Colonic mucosa (tissue), 4 donors: ENCODE measurements around the gene USH2A. TPM values are rescaled to one million over a fixed set of nuclear protein-coding genes. Genes with fewer than 3 reads are reported as not detected.

Source experiments
- DNase-seq: peaks from one replicate; pipeline ENCODE4 v3.0.0-alpha.2; 2020
- H3K27ac ChIP-seq: fragments of 200-600 bp; one replicate; pipeline ENCODE4 v1.8.0; 2021
- H3K27me3 ChIP-seq: fragments of 200-600 bp; one replicate; pipeline ENCODE4 v1.8.0; 2021
- H3K36me3 ChIP-seq: fragments of 200-600 bp; one replicate; pipeline ENCODE4 v1.8.0; 2021
- H3K4me1 ChIP-seq: fragments of 200-600 bp; one replicate; pipeline ENCODE4 v1.8.0; 2021; ENCODE audit warnings: mild to moderate bottlenecking
- H3K4me3 ChIP-seq: fragments of 200-600 bp; one replicate; pipeline ENCODE4 v1.8.0; 2021
- H3K9ac ChIP-seq, 2 donors: one replicate each; pipeline ENCODE4 v1.7.0; 2013; ENCODE audit warnings: control low read depth in 2 of 2, low read depth in 2 of 2, low read length in 2 of 2
- H3K9me3 ChIP-seq: fragments of 200-600 bp; one replicate; pipeline ENCODE4 v1.8.0; 2021
- CTCF ChIP-seq: fragments of 200-600 bp; IDR thresholded peaks from one replicate; pipeline ENCODE4 v1.8.0; 2022; ENCODE audit warnings: antibody characterized with exemption, mild to moderate bottlenecking
- intact Hi-C: fragments of 100-400 bp; cut with DNase I; formaldehyde crosslinking; loops from one replicate; pipeline ENCODE4 v1.14.1; 2022
- total RNA-seq, 2 donors: library from RNA; stranded (reverse); fragmentation: NEBNext Ultra II Directional in 1 of 2; extraction: Animal tissue kit (Norgen Biotek cat#: 25700) in 1 of 2; gene quantifications; one replicate each; pipeline ENCODE4 v1.2.1, GENCODE V29; 2021
- donor health status: healthy.
- donor health status: DM: no; HTN: no; CAD: no.
- donor health status: DM: no; HTN: no; CAD: no.

Gene USH2A
- total RNA-seq, 2 donors from 2014 or later: 0.02 TPM; not detected in 1

DNA sequence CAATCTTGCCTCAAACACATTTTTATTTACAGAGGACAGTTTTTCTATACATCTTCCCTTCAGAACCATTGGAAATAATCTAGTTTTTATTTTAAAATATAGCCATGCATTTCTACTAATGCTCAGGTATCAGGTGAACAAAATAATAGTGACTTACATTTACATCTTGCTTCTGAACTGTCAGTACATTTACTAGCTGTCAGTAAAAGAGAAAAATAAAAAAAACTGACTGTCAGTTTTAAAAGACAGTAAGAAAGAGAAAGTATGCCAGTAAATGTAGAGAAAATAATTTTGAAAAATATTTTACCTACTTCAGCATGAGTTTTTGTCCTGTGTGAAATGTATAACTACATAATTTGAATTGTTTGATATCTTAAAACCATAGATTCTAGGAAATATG, 33.5 kb downstream of the USH2A start:
- H3K27me3 ChIP-seq: no peaks in the 10 kb centered on the region
- no peak for TF ChIP-seq CTCF
- H3K4me3 ChIP-seq: no peak overlapping the region
- intact Hi-C loops: no loop called here
- DNase-seq: no peak
- H3K27ac ChIP-seq: no peak overlapping the region
- H3K9me3 ChIP-seq: no peaks in the 10 kb centered on the region
- no peaks in the 10 kb centered on the region for H3K36me3 ChIP-seq
- H3K9ac ChIP-seq: no peak overlapping the region
- no peaks in the 10 kb centered on the region for H3K4me1 ChIP-seq

DNA sequence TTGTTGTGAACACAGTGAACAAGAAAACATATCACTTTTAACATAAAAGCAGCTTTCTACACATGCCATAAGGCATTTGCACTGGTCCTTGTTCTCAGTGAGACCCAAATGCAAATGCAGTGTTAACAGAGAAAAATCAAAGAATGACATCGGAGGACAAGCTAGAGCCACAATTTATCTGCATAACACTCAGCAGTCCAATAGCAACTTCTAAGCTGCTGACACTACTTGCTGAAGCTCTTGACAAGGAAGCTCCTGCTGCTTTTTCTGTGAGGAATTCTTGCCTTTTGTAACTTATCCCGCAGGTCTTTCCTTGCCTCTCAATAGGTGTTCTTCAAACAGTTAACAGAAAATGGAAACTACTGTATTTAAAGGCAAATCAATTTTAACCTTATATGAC, 34.7 kb downstream of the USH2A start:
- Histone ChIP-seq H3K27ac (no peak overlapping the region), H3K4me1 (no peaks in the 10 kb centered on the region), H3K36me3 (no peaks in the 10 kb centered on the region), H3K27me3 (no peaks in the 10 kb centered on the region), H3K9ac (no peak overlapping the region), H3K4me3 (no peak overlapping the region), H3K9me3 (no peaks in the 10 kb centered on the region)
- TF ChIP-seq CTCF: no peak
- no peak for DNase-seq
- intact Hi-C loops: no loop called here

DNA sequence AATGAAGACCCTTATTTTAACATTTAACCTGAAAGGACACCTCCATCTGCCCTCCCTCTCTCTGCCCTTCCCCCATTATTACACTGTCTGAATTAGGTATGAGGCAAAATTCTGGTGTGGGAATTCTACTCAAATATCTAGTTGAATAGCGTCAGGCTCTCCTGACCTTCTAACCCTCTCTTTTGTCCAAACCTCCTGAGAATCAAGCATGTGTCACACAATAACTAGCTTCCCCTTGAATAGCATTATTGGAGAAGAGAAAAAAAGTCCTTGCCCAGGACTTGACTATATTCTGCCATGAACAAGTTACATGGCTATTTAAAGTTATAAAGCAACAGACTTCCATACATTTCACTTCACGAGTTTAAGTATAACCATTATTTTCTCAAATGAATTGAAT, 35.5 kb downstream of the USH2A start:
- TF ChIP-seq CTCF: no peak
- no peaks in the 10 kb centered on the region for H3K4me1 ChIP-seq
- intact Hi-C loops: no loop called here
- no peak for DNase-seq
- H3K4me3 ChIP-seq: no peak overlapping the region
- no peak overlapping the region for H3K27ac ChIP-seq
- H3K36me3 ChIP-seq: no peaks in the 10 kb centered on the region
- no peak overlapping the region for H3K9ac ChIP-seq
- no peaks in the 10 kb centered on the region for H3K9me3 ChIP-seq
- no peaks in the 10 kb centered on the region for H3K27me3 ChIP-seq

DNA sequence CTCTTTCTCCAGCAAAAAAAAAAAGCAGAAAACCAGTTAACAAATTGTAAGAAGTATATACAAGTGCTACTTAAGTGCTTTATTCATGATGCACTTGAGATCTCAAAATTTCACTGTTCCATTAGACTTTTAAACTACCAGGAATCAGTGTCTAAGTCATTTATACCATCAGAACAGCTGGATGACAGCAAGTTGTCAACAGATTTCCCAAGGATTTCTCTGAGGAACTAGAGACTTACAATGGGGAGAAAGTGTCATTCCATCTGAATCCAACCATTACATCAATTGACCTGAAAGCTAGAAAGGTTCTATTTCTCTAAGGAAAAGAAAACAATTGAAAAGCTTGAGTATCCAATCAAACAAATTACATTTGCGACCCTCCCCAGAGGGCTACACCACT, 43.8 kb downstream of the USH2A start:
- no peaks in the 10 kb centered on the region for H3K4me1 ChIP-seq
- no peak for TF ChIP-seq CTCF
- intact Hi-C loops: no loop called here

DNA sequence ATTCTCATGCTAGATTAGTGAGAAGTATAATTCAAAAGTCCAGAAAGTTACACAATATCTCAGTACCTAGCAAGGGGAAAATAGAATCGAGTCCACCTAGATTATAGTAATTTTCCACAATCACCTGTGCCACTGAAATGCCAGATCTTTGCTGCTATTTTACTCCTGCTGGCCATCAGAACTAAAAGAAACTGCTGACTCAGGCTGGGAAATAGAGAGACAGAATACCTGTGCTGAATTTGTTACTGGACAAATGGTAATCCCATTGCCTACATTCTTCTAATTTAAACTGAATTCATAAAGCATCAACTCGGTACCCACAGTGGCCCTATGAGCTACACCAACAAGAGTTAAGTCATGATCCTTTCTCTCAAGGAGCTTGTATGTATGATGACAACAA, 55.0 kb downstream of the USH2A start:
- no peaks in the 10 kb centered on the region for H3K36me3 ChIP-seq
- no peak for DNase-seq

More for the DNA sequence above, 43.8 kb downstream of the USH2A start:
- H3K9me3 ChIP-seq: no peaks in the 10 kb centered on the region
- H3K36me3 ChIP-seq: no peaks in the 10 kb centered on the region
- no peak overlapping the region for H3K9ac ChIP-seq
- DNase-seq: no peak
- H3K27ac ChIP-seq: no peak overlapping the region
- no peak overlapping the region for H3K4me3 ChIP-seq
- H3K27me3 ChIP-seq: no peaks in the 10 kb centered on the region

More for the DNA sequence above, 55.0 kb downstream of the USH2A start:
- intact Hi-C loops: no loop called here
- Histone ChIP-seq H3K9ac (no peak overlapping the region), H3K27ac (no peak overlapping the region), H3K4me3 (no peak overlapping the region), H3K9me3 (no peaks in the 10 kb centered on the region), H3K4me1 (no peaks in the 10 kb centered on the region), H3K27me3 (no peaks in the 10 kb centered on the region)
- TF ChIP-seq CTCF: no peak
